H1 (cell line): ENCODE measurements around the gene ROPN1. TPM values are rescaled to one million over a fixed set of nuclear protein-coding genes. Genes with fewer than 3 reads are reported as not detected.

Source experiments
- CTCF ChIA-PET: fragments of 300-600 bp; sonication (Branson Sonifier 250); formaldehyde crosslinking; loops from one replicate; lab custom pipeline; 2021; ENCODE audit not compliant: partially characterized antibody; lab: Charles Lee
- POLR2A ChIA-PET: fragments of 300-600 bp; sonication (Branson Sonifier 250); formaldehyde crosslinking; loops from one replicate; lab custom pipeline; 2021; ENCODE audit warnings: inconsistent platforms; ENCODE audit not compliant: partially characterized antibody; lab: Charles Lee
- DNase-seq, 2 experiments: peaks; one replicate each; pipeline versions ENCODE4 v3.0.0 to v3.0.0-alpha.2; 2010 to 2022; ENCODE audit warnings: low spot score in 2 of 2, low read depth in 1 of 2, mixed read lengths in 1 of 2
- FAIRE-seq: peaks from 2 replicates; lab custom pipeline; 2011; peaks lifted over from hg19 to GRCh38; lab: Jason Lieb, UNC
- H2AFZ ChIP-seq: 2 replicates; pipeline ENCODE4 v1.8.1; 2012; ENCODE audit warnings: low read length, inconsistent platforms
- H2AK5ac ChIP-seq: 2 replicates; pipeline ENCODE4 v1.6.1; 2013; ENCODE audit warnings: low read depth, low read length
- H2BK120ac ChIP-seq: replicated peaks from 2 replicates; pipeline ENCODE3; 2013; ENCODE audit warnings: low read depth, low read length, inconsistent platforms
- H2BK12ac ChIP-seq: 2 replicates; pipeline ENCODE4 v1.6.1; 2013; ENCODE audit warnings: low read depth, low read length
- H2BK15ac ChIP-seq: 2 replicates; pipeline ENCODE4 v1.6.1; 2013; ENCODE audit warnings: low read length
- H2BK20ac ChIP-seq: 2 replicates; pipeline ENCODE4 v1.6.1; 2013; ENCODE audit warnings: low read length
- H2BK5ac ChIP-seq: 2 replicates; pipeline ENCODE4 v1.6.1; 2013; ENCODE audit warnings: low read depth, low read length
- H3K14ac ChIP-seq: 2 replicates; pipeline ENCODE4 v1.6.1; 2013; ENCODE audit warnings: inconsistent platforms; ENCODE audit not compliant: insufficient read length
- H3K18ac ChIP-seq: 2 replicates; pipeline ENCODE4 v1.6.1; 2013; ENCODE audit warnings: low read length; ENCODE audit errors: extremely low read depth
- H3K23ac ChIP-seq: 2 replicates; pipeline ENCODE4 v1.6.1; 2013; ENCODE audit warnings: inconsistent platforms; ENCODE audit not compliant: insufficient read length
- H3K23me2 ChIP-seq: 2 replicates; pipeline ENCODE4 v1.6.1; 2013; ENCODE audit warnings: low read depth, low read length
- H3K27ac ChIP-seq: 2 replicates; pipeline ENCODE4 v1.6.1; 2011; ENCODE audit warnings: low read depth, low read length, inconsistent platforms
- H3K27me3 ChIP-seq, 4 experiments: replicated peaks in 1 of 4; 1 replicate in 1 of 4; 2 replicates in 3 of 4; pipeline versions ENCODE4 v1.6.1 to v1.8.1; 2011 to 2013; ENCODE audit warnings: low read length in 3 of 4, mild to moderate bottlenecking in 3 of 4, inconsistent platforms in 2 of 4, mixed read lengths in 2 of 4, moderate library complexity in 1 of 4; ENCODE audit not compliant: control insufficient read depth in 3 of 4, insufficient read depth in 3 of 4; ENCODE audit errors: extremely low read depth in 1 of 4
- H3K36me3 ChIP-seq, 4 experiments: 2 replicates each; pipeline versions ENCODE4 v1.6.1 to v1.8.1; 2011 to 2013; ENCODE audit warnings: mild to moderate bottlenecking in 4 of 4, low read length in 3 of 4, moderate library complexity in 2 of 4, control low read depth in 1 of 4, inconsistent platforms in 1 of 4; ENCODE audit not compliant: insufficient read depth in 4 of 4, control insufficient read depth in 2 of 4
- H3K4ac ChIP-seq: replicated peaks from 2 replicates; pipeline ENCODE3; 2013; ENCODE audit warnings: low read length, low read depth, mixed read lengths, inconsistent platforms; ENCODE audit not compliant: insufficient read length
- H3K4me1 ChIP-seq, 4 experiments: replicated peaks in 1 of 4; 1 replicate in 1 of 4; 2 replicates in 3 of 4; pipeline versions ENCODE4 v1.6.1 to v1.8.1; 2011 to 2013; ENCODE audit warnings: low read length in 3 of 4, inconsistent platforms in 2 of 4, mixed read lengths in 1 of 4; ENCODE audit not compliant: insufficient read depth in 4 of 4, control insufficient read depth in 3 of 4
- H3K4me2 ChIP-seq, 2 experiments: 2 replicates each; pipeline versions ENCODE4 v1.6.1 to v1.8.1; 2011 to 2013; ENCODE audit warnings: low read depth in 2 of 2, low read length in 2 of 2, control low read depth in 1 of 2, inconsistent platforms in 1 of 2, mild to moderate bottlenecking in 1 of 2; ENCODE audit not compliant: insufficient read depth in 1 of 2
- H3K4me3 ChIP-seq, 4 experiments: fragments of 200-600, 300-600 bp in 1 of 4; sonication (generic), shearing (Covaris generic), sonication (Bioruptor Twin) in 1 of 4; 2 replicates each; pipeline versions ENCODE4 v1.5.1 to v1.8.1; 2011 to 2016; ENCODE audit warnings: low read length in 4 of 4, low read depth in 3 of 4, control low read depth in 2 of 4, inconsistent platforms in 2 of 4, mild to moderate bottlenecking in 2 of 4, mixed read lengths in 1 of 4, moderate library complexity in 1 of 4; ENCODE audit not compliant: insufficient read depth in 2 of 4; ENCODE audit errors: extremely low read depth in 1 of 4
- H3K56ac ChIP-seq: replicated peaks from 2 replicates; pipeline ENCODE3; 2013; ENCODE audit warnings: low read depth, mild to moderate bottlenecking, mixed read lengths, low read length, inconsistent platforms; ENCODE audit not compliant: insufficient read length
- H3K79me1 ChIP-seq: 2 replicates; pipeline ENCODE4 v1.6.1; 2013; ENCODE audit warnings: low read depth, low read length, control low read depth
- H3K79me2 ChIP-seq, 2 experiments: 2 replicates each; pipeline versions ENCODE4 v1.6.1 to v1.8.1; 2012 to 2013; ENCODE audit warnings: low read length in 2 of 2, mild to moderate bottlenecking in 2 of 2, inconsistent platforms in 1 of 2; ENCODE audit not compliant: insufficient read depth in 2 of 2, control insufficient read depth in 1 of 2
- H3K9ac ChIP-seq, 4 experiments: replicated peaks in 1 of 4; 1 replicate in 1 of 4; 2 replicates in 3 of 4; pipeline versions ENCODE4 v1.6.1 to v1.8.1; 2011 to 2013; ENCODE audit warnings: low read depth in 3 of 4, low read length in 3 of 4, control low read depth in 2 of 4, mild to moderate bottlenecking in 2 of 4, moderate library complexity in 2 of 4, inconsistent platforms in 1 of 4; ENCODE audit errors: extremely low read depth in 1 of 4
- H3K9me3 ChIP-seq, 2 experiments: 2 replicates each; pipeline versions ENCODE4 v1.6.1 to v1.8.1; 2012 to 2013; ENCODE audit warnings: mild to moderate bottlenecking in 2 of 2, moderate library complexity in 2 of 2, control low read depth in 1 of 2, inconsistent platforms in 1 of 2, low read depth in 1 of 2, low read length in 1 of 2, mixed read lengths in 1 of 2; ENCODE audit not compliant: insufficient read depth in 2 of 2
- H4K20me1 ChIP-seq, 2 experiments: replicated peaks in 1 of 2; 2 replicates each; pipeline versions ENCODE3 to v1.8.1; 2011 to 2013; ENCODE audit warnings: inconsistent platforms in 2 of 2, low read length in 2 of 2, mild to moderate bottlenecking in 1 of 2; ENCODE audit not compliant: insufficient read depth in 2 of 2, control insufficient read depth in 1 of 2
- H4K5ac ChIP-seq: 2 replicates; pipeline ENCODE4 v1.6.1; 2013; ENCODE audit warnings: low read length, low read depth, mixed read lengths, inconsistent platforms; ENCODE audit not compliant: insufficient read length
- H4K8ac ChIP-seq: 2 replicates; pipeline ENCODE4 v1.8.0; 2013; ENCODE audit warnings: mild to moderate bottlenecking, moderate library complexity, low read length, inconsistent platforms; ENCODE audit not compliant: insufficient read depth; ENCODE audit errors: extremely low read depth
- H4K91ac ChIP-seq: replicated peaks from 2 replicates; pipeline ENCODE3; 2013; ENCODE audit warnings: low read length, mixed read lengths, inconsistent platforms; ENCODE audit not compliant: insufficient read length
- CREB1 ChIP-seq: IDR thresholded peaks from 2 replicates; pipeline ENCODE4 v1.6.1; 2012; ENCODE audit warnings: inconsistent platforms
- HDAC6 ChIP-seq: IDR thresholded peaks from one replicate; pipeline ENCODE4 v1.7.1; 2012; ENCODE audit warnings: low read depth, mild to moderate bottlenecking, inconsistent platforms, low read length, moderate library complexity
- JUN ChIP-seq: IDR thresholded peaks from 2 replicates; pipeline ENCODE4 v1.6.1; 2011; ENCODE audit warnings: low read depth, mild to moderate bottlenecking, improper control_type of control experiment, low read length
- RBBP5 ChIP-seq: IDR thresholded peaks from 2 replicates; pipeline ENCODE4 v1.7.1; 2012; ENCODE audit warnings: low read depth, mild to moderate bottlenecking, inconsistent platforms, low read length, moderate library complexity, borderline replicate concordance
- RNF2 ChIP-seq: fragments of 200-900, 300-1000 bp; sonication (generic); IDR thresholded peaks from 2 replicates; pipeline ENCODE4 v1.7.1; 2016; ENCODE audit warnings: borderline replicate concordance, low read depth, mild to moderate bottlenecking, antibody characterized with exemption, low read length; ENCODE audit not compliant: poor library complexity, severe bottlenecking; ENCODE audit errors: missing control alignments
- WGBS, 2 experiments: shearing (Covaris generic) in 1 of 2; methylation state at CpG; one replicate each; pipeline versions ENCODE4 v1.1.6 to v1.1.7; 2013 to 2015; ENCODE audit warnings: low lambda C conversion rate in 2 of 2, mixed read lengths in 2 of 2, inconsistent platforms in 1 of 2, low coverage in 1 of 2, missing lambda C conversion rate in 1 of 2; ENCODE audit not compliant: insufficient replicate concordance in 2 of 2, insufficient coverage in 1 of 2, insufficient read length in 1 of 2; ENCODE audit errors: extremely low coverage in 1 of 2, missing lambda C conversion rate in 1 of 2; 5-methylcytosine and 5-hydroxymethylcytosine counted together
- polyA plus RNA-seq, 7 experiments: library from polyadenylated mRNA; depleted of rRNA in 3 of 7; stranded (reverse) in 5 of 7; unstranded in 2 of 7; fragments of >200 nt in 5 of 7; fragments of 200-250 nt in 2 of 7; gene quantifications; 1 replicate in 5 of 7; 2 replicates in 1 of 7; 4 replicates in 1 of 7; pipeline versions ENCODE4 v1.2.1 to v1.2.3, GENCODE V29; 2011 to 2013; ENCODE audit warnings: missing spikeins in 2 of 7, mixed read lengths in 2 of 7
- total RNA-seq: library from RNA; stranded (reverse); fragmentation: NEBNext Ultra II Directional; extraction: Animal tissue kit (Norgen Biotek cat#: 25700); gene quantifications from 2 replicates; pipeline ENCODE4 v1.2.1, GENCODE V29; 2021
- TF ChIP-seq, protein P1 (sequence below): IDR thresholded peaks from 2 replicates; pipeline ENCODE4 v1.6.1; 2011; ENCODE audit warnings: low read depth, mild to moderate bottlenecking, low read length; ENCODE audit not compliant: insufficient read depth

Gene ROPN1
- total and polyA plus RNA-seq, 2 of the 8 experiments (the other 6 are each of a cell fraction or from before 2014, with no cell fraction given) = 0.03 TPM; not detected in 1

DNA sequence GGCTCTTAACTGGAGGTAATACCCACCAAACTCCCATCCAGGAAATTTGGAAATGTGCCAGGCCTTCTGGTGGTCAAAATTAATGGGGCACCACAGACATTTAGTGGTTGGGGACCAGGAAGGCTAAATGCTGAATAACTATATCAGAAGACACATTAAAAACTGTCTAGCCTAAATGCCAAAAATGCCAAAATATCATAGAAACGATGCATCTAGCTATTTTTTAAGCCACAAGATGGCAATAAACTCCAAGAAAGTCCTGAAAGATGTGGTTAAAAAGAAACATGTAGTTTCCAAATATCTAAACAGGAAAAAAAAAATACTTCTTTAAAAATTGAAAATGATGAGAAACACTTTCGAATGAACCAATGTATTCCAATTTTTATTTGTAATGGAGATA is 50.8 kb downstream of the ROPN1 start:
- H2BK15ac ChIP-seq = no peak overlapping the region
- H4K91ac ChIP-seq = no peak overlapping the region
- WGBS, 2 experiments = 84% methylated on average over 2 of the region's 2 CpGs; no CpG with 5 or more reads in 1 of the 2 experiments
- H4K5ac ChIP-seq = no peak overlapping the region
- no peak for DNase-seq
- no peak overlapping the region for H2BK12ac ChIP-seq
- no peak overlapping the region for H3K27ac ChIP-seq
- H3K18ac ChIP-seq = no peak overlapping the region
- TF ChIP-seq CREB1 (no peak), HDAC6 (no peak), JUN (no peak), RNF2 (no peak), RBBP5 (no peak)
- TF ChIP-seq, protein P1, sequence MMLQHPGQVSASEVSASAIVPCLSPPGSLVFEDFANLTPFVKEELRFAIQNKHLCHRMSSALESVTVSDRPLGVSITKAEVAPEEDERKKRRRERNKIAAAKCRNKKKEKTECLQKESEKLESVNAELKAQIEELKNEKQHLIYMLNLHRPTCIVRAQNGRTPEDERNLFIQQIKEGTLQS = no peak
- no peak overlapping the region for H3K56ac ChIP-seq
- no peak overlapping the region for H3K4me3 ChIP-seq
- H2AFZ ChIP-seq = no peak overlapping the region
- H3K79me2 ChIP-seq = no peaks in the 10 kb centered on the region
- H4K8ac ChIP-seq = no peak overlapping the region
- peaks cover 0 to 1% of the 10 kb centered on the region in 2 experiments for H4K20me1 ChIP-seq
- no peak overlapping the region for H3K4ac ChIP-seq
- no peaks in the 10 kb centered on the region for H3K27me3 ChIP-seq
- H2BK20ac ChIP-seq = no peak overlapping the region
- ChIA-PET POLR2A (interaction anchor here (1.6 kb wide), 1 partner anchor 11 kb away, joined by 6 read pairs; no protein-coding TSS in a partner anchor), CTCF (no interaction called here)
- no peaks in the 10 kb centered on the region for H3K23me2 ChIP-seq
- H3K14ac ChIP-seq = no peak overlapping the region
- H3K9me3 ChIP-seq = no peaks in the 10 kb centered on the region
- no peak overlapping the region for H3K4me2 ChIP-seq
- no peak overlapping the region for H2BK5ac ChIP-seq
- FAIRE-seq = no peak
- peaks cover 8 to 71% (median 22%) of the 10 kb centered on the region in 4 experiments for H3K36me3 ChIP-seq
- no peak overlapping the region for H3K23ac ChIP-seq
- H2BK120ac ChIP-seq = no peak overlapping the region
- H3K79me1 ChIP-seq = no peaks in the 10 kb centered on the region
- no peak overlapping the region for H3K9ac ChIP-seq
- H3K4me1 ChIP-seq = no peaks in the 10 kb centered on the region
- H2AK5ac ChIP-seq = no peak overlapping the region
